GM10266 (cell line): ENCODE data around the gene LYSET.

Experiments used
- DNase-seq: peaks from one replicate; pipeline ENCODE4 v3.0.0; 2012; ENCODE audit errors: extremely low spot score
- CTCF ChIP-seq: IDR thresholded peaks from 2 replicates; pipeline ENCODE4 v1.5.1; 2012; ENCODE audit warnings: mild to moderate bottlenecking, low read depth; ENCODE audit not compliant: control insufficient read depth, insufficient read depth; ENCODE audit errors: missing control alignments

The LYSET gene

DNA sequence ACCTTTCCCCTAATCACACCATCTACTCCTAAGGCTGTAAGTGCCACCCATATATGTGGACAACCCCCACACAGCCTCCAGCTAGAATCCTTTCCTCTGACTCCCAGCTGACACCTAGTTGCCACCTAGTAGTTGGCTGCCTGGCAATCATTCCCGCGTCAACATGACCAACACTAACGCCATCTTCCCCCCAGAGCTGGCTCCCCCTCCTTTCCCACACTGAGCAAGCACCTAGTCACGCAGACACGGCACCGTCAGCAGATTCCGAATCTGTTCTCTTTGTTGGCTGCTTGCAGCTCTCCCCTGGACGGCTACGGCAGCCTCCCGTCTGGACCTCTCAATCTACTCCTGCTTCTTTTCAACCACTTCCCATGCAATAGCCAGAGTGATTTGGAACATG lies 49.7 kb downstream of the LYSET start:
- no peak for TF ChIP-seq CTCF
- DNase-seq = no peak
